Measurements from ENCODE around the gene PDCD1LG2. TPM values are rescaled to one million over a fixed set of nuclear protein-coding genes. Genes with fewer than 3 reads are reported as not detected.
"Not testable (repeated sequence)": the region's sequence is repeated elsewhere in the genome, so short reads cannot be mapped to it uniquely, and the experiment has no call there.

The PDCD1LG2 gene
- total RNA-seq, 4 donors from 2014 or later, result 0.44 to 3.1 (median 1.9) TPM

DNA sequence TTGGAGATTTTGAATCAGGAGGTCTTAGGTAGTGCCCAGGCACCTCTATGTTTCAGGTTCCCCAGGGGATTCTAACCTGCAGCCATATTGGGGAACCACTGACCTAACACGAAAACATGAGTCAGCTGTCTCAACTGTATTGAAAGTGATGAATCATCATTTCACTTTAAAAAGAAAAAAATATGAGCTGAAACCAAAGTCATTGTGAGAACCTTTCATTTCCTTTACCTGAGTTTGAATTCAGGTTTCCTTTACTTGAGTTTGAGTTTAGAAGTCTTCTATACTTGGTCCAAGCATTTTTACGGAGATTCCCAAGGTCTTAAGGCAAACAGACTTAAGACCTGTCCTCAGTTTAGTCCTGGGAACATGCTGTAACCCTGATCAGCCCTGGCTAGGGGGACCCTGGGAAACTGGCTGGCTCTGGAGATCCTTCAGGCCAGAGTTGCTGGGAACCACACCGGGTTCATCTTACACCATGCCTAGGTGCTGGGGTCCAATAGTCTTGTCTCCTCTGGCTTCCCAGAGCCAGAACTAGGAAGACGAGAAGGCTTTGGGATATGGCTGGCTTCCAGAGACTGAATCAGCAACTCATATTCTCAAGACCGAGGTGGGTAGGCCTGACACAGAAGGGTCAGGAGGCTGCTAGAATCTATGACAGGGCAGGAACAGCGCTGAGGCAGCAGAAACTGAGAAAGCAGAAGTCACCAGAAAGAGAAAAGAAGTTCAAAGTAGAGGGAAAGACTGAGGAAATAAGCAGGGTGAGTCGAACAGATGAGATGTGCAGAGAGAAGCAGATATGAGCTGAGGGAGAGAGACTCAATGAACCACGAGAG is 16.4 kb upstream of the PDCD1LG2 start:
- Histone ChIP-seq H3K27ac (peak overlapping the region in 2 of 4 donors; percentile 24 to 67), H3K36me3 (no peaks in the 10 kb centered on the region), H3K9me3 (peaks cover 0 to 2% (median 0%) of the 10 kb centered on the region in 4 donors), H3K27me3 (no peaks in the 10 kb centered on the region), H3K4me3 (no peak overlapping the region), H3K4me1 (no peaks in the 10 kb centered on the region)
- DNase-seq (ENCODE audit: low spot score in 2 of 2), result peak in 1 of 2 donors; percentile 54
- WGBS, 2 donors, result 68 to 70% methylated on average over 8 of the region's 8 CpGs
- TF ChIP-seq EP300 (IDR thresholded peaks at IDR 0.05) (peak in 1 of 2 donors; percentile 41), POLR2A (IDR thresholded peaks at IDR 0.05) (no peak)
- TF ChIP-seq, protein P1, sequence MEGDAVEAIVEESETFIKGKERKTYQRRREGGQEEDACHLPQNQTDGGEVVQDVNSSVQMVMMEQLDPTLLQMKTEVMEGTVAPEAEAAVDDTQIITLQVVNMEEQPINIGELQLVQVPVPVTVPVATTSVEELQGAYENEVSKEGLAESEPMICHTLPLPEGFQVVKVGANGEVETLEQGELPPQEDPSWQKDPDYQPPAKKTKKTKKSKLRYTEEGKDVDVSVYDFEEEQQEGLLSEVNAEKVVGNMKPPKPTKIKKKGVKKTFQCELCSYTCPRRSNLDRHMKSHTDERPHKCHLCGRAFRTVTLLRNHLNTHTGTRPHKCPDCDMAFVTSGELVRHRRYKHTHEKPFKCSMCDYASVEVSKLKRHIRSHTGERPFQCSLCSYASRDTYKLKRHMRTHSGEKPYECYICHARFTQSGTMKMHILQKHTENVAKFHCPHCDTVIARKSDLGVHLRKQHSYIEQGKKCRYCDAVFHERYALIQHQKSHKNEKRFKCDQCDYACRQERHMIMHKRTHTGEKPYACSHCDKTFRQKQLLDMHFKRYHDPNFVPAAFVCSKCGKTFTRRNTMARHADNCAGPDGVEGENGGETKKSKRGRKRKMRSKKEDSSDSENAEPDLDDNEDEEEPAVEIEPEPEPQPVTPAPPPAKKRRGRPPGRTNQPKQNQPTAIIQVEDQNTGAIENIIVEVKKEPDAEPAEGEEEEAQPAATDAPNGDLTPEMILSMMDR (IDR thresholded peaks at IDR 0.05), result no peak

DNA sequence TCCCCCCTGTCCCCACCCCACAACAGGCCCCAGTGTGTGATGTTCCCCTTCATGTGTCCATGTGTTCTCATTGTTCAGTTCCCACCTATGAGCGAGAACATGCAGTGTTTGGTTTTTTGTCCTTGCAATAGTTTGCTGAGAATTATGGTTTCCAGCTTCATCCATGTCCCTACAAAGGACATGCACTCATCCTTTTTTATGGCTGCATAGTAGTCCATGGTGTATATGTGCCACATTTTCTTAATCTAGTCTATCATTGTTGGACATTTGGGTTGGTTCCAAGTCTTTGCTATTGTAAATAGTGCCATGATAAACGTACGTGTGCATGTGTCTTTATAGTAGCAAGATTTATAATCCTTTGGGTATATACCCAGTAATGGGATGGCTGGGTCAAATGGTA is 15.6 kb upstream of the PDCD1LG2 start:
- not testable (repeated sequence) for H3K27ac ChIP-seq; DNase-seq (ENCODE audit: low spot score in 2 of 2); H3K4me3 ChIP-seq; H3K36me3 ChIP-seq; H3K9me3 ChIP-seq; H3K4me1 ChIP-seq; H3K27me3 ChIP-seq
- WGBS, 2 donors, result 84 to 92% methylated on average over 3 of the region's 3 CpGs

DNA sequence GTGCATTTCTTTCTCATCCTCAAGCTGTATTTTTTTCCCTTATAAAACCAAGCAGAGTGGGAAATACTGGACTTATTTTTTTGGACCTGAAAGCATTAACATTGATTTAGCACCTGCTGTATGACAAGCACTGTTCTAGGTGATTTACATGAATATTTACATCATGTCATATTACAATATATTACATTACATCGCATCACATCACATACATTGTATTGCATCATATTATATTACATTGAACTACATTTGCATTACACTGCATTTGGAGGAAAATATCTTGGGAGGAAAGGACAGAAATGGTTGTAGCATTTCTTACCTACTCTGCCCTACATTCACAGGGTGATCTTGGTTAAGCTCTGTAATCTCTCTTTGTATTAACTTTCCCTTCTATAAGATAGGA is 11.2 kb upstream of the PDCD1LG2 start:
- DNase-seq (ENCODE audit: low spot score in 2 of 2), result no peak
- TF ChIP-seq, protein P1 (IDR thresholded peaks at IDR 0.05), result no peak
- TF ChIP-seq POLR2A (IDR thresholded peaks at IDR 0.05) (no peak), EP300 (IDR thresholded peaks at IDR 0.05) (no peak)
- no peaks in the 10 kb centered on the region for H3K36me3 ChIP-seq
- no peaks in the 10 kb centered on the region for H3K27me3 ChIP-seq
- no peak overlapping the region for H3K27ac ChIP-seq
- 93 to 95% methylated on average over 1 of the region's 1 CpG for WGBS, 2 donors
- H3K4me3 ChIP-seq, result no peak overlapping the region
- peaks cover 0 to 4% (median 0%) of the 10 kb centered on the region in 4 donors for H3K4me1 ChIP-seq
- H3K9me3 ChIP-seq, result peaks cover 0 to 7% (median 0%) of the 10 kb centered on the region in 4 donors

DNA sequence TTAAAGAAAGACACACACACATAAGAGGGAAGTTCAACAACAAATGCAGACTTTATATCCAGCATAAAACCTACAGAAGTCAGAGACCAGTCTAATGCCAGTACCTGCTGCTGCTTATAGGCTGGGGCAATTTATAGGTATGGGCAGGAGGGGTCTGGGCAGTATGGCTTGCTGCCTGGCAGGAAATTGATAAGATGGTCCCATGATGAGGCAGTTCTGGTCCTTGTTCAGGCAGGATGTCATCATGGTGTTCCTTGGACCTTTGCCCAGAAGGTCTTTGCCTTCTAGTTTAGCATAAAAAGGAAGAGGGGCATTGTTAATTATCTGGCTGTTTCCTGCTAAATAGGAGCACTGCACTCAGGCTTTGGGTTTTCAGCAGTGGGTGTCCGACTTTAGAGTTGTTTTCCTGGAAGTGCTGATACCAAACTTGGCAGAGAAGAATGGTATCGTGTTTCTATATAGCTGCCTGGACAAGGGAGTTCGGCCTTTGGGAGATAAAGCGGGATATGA is 10.4 kb upstream of the PDCD1LG2 start:
- WGBS, 2 donors, result 77 to 85% methylated on average over 4 of the region's 4 CpGs
- peak overlapping the region in 1 of 4 donors; percentile 38 for H3K27ac ChIP-seq
- peak in 1 of 2 donors; percentile 35 for DNase-seq (ENCODE audit: low spot score in 2 of 2)

DNA sequence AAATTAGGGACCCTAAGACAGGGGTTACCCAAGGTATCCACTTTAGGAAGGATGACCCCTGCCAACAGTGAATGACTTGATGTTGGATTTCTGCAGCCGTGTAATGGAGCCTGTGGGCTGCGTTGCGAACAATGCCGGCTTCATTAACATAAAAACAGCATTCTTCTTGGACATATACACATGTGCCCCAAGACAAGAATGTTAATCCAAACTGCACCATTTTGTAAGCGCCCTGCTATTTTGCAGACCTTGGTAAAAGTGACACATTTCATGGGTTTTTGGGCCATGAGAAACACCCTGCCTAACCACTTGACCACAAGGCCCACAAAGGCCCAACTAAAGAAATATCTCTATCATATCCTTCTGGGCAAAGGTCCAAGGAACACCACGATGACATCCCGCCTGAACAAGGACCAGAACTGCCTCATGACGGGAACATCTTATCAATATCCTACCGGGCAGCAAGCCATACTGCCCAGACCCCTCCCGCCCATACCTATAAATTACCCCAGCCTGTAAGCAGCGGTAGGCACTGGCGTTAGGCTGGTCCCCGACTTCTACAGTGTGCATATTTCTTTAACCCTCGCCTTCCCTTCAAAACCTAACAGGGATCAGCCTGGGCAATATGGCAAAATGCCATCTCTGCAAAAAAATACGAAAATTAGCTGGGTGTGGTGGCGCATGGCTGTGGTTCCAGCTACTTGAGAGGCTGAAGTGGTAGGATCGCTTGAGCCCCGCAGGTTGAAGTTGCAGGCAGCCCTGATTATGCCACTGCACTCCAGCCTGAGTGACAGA is 9.7 kb upstream of the PDCD1LG2 start:
- no peak for TF ChIP-seq POLR2A (IDR thresholded peaks at IDR 0.05)
- TF ChIP-seq EP300 (IDR thresholded peaks at IDR 0.05), result peak in 1 of 2 donors; percentile 14
- 66 to 70% methylated on average over 18 of the region's 18 CpGs for WGBS, 2 donors
- Histone ChIP-seq H3K9me3 (peaks cover 0 to 5% (median 0%) of the 10 kb centered on the region in 4 donors), H3K4me1 (peaks cover 0 to 4% (median 0%) of the 10 kb centered on the region in 4 donors), H3K27ac (peak overlapping the region in 1 of 4 donors; percentile 38), H3K36me3 (no peaks in the 10 kb centered on the region), H3K4me3 (no peak overlapping the region), H3K27me3 (no peaks in the 10 kb centered on the region)
- no peak for DNase-seq (ENCODE audit: low spot score in 2 of 2)

More for the DNA sequence above, 10.4 kb upstream of the PDCD1LG2 start:
- Histone ChIP-seq H3K27me3 (no peaks in the 10 kb centered on the region), H3K36me3 (no peaks in the 10 kb centered on the region), H3K4me1 (peaks cover 0 to 4% (median 0%) of the 10 kb centered on the region in 4 donors), H3K4me3 (no peak overlapping the region), H3K9me3 (peaks cover 0 to 5% (median 0%) of the 10 kb centered on the region in 4 donors)
- peak in 1 of 2 donors; percentile 16 for TF ChIP-seq EP300 (IDR thresholded peaks at IDR 0.05)
- TF ChIP-seq, protein P1 (IDR thresholded peaks at IDR 0.05), result no peak
